Measurements from ENCODE around the gene CNKSR1.

The CNKSR1 gene

DNA sequence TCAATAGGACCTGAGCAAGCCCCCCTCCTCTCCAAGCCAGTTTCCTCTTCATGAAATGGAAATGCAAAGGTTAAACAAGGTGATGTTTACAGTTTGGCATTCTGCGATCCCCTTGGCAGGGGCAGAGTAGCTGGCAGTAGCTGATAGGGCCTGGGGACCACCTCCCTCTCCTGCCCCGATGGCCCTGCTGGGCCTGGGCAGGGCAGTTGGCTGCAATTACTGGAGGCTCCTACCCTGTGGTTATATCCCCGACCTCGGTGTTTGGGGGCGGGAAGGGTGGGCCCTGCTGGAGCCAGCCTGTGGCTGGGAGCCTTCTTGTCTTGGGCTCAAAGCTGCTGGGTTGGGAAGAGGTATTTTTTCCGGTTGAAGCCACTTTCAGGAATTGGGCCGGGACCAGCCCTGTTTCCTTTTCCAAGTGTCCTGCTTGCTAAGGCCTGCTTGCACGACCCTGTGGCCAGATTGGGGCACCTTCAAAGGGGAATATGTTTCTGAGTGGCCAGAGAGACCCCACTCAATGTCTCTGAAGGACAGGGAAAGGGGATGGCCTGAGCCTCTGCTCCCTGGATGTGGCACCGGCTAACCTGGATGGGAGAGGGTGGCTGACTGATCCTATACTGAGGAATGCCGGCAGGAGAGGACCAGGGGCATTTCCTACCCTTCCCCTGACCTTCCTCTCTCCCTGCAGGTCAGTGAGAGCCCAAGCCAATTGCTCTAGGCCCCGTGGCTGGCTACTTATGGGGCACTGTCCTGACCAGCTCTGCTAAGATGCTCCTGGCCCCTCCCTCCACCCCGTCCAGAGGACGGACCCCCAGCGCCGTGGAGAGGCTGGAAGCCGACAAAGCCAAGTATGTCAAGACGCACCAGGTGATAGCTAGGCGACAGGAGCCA lies 16.5 kb upstream of the CNKSR1 start:
- DNase-seq (ENCODE audit: low read depth), result no peak

DNA sequence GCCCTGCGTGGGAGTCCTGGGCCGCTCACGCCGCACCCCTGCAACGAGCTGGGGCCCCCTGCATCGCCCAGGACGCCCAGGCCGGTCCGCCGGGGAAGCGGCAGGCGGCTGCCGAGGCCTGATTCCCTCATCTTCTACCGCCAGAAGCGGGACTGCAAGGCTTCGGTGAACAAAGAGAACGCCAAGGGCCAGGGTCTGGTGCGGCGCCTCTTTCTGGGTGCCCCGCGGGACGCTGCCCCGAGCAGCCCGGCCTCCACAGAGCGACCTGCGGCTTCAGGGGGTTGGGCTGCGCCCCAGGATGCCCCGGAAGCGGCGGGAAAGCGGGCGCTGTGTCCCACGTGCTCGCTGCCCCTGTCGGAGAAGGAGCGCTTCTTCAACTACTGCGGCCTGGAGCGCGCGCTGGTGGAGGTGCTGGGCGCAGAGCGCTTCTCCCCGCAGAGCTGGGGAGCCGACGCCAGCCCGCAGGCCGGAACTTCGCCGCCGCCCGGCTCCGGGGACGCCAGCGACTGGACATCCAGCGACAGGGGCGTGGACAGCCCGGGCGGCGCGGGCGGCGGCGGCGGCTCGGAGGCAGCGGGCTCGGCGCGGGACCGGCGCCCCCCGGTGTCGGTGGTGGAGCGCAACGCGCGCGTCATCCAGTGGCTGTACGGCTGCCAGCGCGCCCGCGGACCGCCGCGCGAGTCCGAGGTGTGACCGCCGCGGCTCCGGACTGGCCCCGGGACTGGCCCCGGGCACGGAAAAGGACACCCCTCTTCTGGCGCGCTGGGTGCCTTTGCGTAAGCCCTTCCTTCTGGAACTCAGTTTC lies 15.7 kb upstream of the CNKSR1 start:
- peak; percentile 19 for DNase-seq (ENCODE audit: low read depth)

DNA sequence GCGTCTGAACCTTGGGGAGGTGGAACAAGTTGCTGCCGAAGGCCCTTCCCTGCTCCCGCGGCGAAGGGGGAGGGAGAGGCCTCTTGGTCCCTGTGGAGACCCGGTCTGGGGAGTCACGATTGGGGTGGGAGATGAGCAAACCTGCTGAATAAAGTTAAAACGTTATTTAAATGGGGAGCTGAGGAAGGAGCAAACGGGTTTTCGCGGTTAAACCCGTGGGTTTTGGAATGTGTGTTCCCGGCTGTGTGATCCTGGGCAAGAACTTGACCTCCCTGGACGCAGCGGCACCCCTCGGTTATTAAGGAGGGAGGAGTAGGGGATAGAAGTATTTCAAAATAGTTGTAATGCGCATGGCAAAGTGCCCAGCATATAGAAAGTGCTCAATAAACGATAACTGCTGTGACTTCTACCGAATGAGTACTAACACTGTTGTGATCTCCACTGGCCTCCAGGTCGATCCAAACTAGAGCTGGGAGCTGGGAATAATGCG lies 15.0 kb upstream of the CNKSR1 start:
- DNase-seq (ENCODE audit: low read depth), result no peak

DNA sequence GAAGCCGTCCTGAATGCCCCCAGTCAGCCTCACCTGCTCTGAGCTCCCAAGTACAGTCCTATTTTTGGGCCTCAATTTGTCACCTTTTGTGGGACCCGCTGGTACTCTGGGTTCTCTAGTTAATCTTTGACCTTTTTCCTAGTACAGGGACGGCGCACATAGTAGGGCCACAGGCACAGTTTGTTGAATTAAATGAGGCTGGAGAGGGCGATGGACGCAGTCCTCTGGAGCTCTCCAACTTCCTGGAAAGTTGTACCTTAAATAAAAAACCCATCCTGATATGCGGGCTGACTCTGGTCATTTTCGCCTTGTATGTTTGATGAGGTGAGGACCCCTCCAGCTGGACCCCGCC lies 13.6 kb upstream of the CNKSR1 start:
- DNase-seq (ENCODE audit: low read depth), result no peak

DNA sequence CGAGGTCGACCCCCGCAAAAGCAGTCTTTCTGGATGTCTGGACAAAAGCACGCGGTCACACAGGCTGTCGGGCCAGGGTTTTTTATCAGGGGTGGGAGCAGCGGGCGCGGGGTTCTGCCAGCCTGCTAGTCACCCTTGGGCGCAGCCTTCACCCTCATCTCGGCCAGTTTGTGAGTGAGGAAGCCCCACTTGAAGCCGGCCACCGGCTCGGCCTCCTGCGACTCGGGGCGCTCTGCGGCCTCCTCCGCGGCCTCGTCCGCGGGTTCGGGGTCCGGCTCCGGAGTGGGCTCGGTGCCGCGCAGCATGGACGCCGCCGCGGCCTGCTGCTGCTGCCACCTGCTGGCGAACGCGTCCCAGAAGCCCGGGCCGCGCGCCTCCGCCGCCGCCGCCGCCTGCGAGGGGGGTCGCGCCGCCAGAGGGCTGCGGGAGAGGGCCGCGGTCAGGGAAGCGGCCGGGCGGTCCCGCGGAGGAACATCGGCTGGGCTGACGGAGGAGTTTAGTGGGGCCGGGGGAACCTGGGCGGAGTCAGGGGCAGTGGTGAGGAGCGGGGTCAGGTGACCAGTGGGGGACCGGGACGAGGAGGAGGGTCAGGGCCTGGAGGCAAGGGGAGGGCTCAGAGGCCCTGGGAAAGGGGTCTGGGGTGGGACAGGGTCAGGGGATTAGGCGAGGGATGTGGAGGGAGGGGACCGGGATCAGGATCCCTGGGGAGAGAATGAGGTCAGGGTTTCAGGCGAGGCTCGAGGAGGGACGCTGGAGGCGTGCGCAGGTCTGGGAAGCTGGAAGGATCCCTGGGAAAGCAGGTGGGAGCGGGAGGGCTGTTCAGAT lies 13.0 kb upstream of the CNKSR1 start:
- peak; percentile 28 for DNase-seq (ENCODE audit: low read depth)

DNA sequence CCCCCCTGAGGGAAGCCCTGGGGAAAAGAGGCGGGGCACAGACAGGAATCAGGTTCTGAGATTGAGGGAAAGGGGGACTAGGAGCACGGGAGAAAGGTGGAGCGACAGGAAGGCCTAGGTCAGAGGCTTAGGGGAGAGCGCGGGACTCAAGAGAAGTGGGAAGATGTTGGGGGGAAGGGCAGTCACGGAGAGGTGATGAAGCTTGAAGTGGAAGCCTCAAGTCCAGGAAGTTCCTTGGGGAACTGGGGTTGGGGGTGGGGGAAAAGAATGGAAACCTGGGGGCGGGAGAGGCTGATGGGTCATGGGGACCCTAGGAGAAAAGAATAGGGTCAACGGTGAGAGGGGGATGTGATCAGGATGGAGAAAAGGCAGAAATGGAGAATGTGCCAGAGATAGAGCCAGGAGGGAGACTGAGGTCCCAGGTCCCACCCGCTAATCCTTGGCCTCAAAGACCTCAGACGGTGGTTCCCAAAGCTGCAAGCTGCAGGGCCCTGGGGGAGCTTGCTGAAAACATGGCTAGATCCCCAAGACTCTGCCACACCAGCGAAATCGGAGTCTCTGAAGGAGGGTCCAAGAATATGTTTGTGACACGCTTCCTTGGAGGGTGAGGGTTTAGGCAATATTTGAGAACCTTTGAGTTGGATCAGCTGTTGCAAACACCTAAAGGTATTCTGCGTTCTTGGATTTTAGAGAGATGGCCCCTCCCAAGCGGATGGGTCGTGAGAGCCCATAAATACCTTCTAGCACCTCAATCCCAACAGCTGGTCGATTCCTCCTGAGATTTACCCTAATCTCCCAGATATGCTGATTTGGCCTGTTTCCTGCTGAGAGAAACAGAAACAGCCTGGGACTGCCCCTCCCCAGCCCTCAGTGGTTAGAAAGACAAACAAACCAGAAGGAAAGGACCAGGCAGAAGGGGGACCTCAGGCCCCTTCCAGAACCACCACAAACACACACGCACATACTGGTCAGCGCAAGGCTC lies 12.1 kb upstream of the CNKSR1 start:
- DNase-seq (ENCODE audit: low read depth), result no peak

DNA sequence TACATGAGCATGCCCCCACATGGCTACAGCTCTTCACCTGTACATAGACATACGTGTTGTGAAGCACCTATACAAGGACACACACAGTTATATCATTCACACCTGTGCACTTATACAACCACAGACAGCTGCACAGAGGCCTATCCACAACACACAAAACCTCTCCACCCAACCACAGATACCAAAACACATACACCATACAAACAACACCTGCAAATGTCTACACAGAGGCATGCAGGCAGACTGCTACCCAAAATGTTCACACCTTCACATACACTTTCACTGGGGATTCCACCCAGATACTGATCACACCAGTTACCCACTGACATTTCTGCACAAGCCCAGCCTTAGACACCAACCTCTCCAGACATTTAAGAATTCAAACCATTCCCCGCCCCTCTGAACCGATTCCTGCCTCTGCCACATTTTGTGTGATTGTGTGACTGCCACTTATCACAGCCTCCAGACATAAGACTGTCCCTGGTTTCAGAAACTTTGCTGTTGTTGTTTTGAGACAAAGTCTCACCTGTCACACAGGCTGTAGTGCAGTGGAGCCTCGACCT lies 10.5 kb upstream of the CNKSR1 start:
- no peak for DNase-seq (ENCODE audit: low read depth)

DNA sequence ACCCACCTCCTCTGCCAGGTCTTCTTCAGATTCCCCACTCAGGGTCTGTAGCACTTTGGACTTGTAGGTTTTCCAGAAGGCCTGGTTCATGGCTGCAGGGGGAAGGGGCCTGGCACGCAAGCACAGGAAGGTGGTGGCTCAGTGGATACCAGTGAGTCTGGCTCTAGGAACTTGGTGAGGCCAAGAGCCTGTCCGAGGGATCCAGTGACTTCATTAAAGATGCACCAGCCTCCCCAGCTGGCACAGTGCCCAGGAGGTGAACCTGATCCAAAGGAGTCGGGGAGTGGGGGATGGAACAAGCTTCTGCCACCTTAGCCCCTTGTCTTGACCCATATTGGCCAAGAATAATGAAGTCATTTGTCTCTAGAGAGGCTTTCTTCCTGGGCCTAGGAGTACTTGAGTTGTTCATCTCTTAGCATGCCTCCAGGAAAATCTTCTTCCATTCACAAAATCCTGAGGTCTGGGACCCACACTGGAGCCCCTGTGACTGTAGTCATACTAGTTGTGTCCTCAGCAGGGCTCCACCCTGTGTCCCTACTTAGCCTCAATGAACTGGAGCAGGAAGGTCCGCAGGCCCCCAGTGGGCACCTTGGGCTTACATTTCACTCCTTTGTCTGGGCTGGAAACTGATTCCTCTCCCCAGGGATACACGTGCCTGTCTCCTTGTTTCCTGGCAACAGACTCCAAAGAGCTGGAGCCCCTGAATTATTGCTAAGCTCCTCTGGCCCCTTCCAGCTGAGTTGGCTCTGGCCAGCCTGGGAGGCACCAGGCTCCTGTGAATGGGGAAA lies 8.7 kb upstream of the CNKSR1 start, which contains the start of gene C1orf232:
TSS of gene C1orf232 (minus strand) at position 554 of the 788 bp plus-strand sequence. CDS start at position 90, 464 bp downstream.
- DNase-seq (ENCODE audit: low read depth), result no peak

DNA sequence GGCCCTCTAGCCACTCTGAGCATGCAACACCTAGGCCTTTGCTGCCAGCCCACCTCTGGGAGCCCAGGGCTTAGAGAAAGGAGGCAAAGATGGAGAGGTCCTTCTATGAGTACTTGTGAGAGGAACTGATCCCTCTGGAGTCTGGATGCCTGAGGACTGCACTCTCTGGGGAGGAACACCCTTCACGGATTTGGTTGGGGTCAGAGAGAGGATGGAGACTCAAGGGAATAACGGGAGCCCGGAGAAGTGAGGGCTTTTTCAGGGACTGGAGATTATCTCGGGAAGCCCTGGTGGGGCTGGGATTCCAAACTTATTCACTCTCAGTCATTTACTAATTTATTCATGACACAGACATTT lies 8.1 kb upstream of the CNKSR1 start:
- no peak for DNase-seq (ENCODE audit: low read depth)

DNA sequence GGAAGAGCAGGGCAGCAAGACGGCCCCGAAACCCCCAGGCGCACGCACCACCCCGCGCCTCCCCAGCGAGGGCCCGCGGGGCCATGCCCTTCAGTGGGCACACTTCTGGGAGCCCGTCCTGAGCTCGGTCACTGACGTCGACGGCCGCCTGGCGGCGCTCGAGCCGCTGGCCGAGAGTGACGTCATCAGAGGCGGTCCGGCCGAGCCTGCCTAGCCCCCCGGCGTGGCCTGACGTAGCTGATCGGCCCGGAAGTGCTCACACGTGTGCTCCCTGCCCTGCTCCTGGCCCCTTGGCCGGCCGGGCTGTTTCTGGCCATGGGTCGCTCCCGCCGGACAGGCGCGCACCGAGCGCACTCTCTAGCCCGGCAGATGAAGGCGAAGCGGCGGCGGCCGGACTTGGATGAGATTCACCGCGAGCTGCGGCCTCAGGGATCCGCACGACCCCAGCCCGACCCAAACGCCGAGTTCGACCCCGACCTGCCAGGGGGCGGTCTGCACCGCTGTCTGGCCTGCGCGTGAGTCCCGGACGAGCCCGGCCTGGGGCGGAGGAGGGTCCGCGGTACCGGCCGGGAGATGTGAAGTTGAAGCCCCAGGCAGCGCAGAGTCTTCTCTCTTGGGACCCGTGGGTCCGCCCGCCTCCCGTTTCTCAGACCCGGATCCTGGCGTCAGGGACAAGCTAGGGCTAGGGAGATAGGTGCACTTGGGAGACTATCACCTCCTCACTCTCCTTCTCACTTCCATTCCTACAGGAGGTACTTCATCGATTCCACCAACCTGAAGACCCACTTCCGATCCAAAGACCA lies 7.4 kb upstream of the CNKSR1 start, which contains the start of gene ZNF593:
TSS of gene ZNF593 (plus strand) at position 240 of the 803 bp plus-strand sequence. CDS start at position 316, 76 bp downstream.
- peak; percentile 87 for DNase-seq (ENCODE audit: low read depth)

DNA sequence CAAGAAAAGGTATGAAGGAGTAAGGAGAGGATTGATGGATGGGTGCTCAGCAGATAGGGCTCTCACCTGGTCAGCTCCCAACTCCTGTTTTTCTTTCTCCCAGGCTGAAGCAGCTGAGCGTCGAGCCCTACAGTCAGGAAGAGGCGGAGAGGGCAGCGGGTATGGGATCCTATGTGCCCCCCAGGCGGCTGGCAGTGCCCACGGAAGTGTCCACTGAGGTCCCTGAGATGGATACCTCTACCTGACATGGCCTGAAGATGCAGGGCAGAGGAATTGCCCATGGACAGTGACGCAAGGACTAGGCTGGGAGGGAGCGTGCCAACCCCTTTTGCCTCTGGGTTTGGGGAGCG lies 6.8 kb upstream of the CNKSR1 start:
- no peak for DNase-seq (ENCODE audit: low read depth)

DNA sequence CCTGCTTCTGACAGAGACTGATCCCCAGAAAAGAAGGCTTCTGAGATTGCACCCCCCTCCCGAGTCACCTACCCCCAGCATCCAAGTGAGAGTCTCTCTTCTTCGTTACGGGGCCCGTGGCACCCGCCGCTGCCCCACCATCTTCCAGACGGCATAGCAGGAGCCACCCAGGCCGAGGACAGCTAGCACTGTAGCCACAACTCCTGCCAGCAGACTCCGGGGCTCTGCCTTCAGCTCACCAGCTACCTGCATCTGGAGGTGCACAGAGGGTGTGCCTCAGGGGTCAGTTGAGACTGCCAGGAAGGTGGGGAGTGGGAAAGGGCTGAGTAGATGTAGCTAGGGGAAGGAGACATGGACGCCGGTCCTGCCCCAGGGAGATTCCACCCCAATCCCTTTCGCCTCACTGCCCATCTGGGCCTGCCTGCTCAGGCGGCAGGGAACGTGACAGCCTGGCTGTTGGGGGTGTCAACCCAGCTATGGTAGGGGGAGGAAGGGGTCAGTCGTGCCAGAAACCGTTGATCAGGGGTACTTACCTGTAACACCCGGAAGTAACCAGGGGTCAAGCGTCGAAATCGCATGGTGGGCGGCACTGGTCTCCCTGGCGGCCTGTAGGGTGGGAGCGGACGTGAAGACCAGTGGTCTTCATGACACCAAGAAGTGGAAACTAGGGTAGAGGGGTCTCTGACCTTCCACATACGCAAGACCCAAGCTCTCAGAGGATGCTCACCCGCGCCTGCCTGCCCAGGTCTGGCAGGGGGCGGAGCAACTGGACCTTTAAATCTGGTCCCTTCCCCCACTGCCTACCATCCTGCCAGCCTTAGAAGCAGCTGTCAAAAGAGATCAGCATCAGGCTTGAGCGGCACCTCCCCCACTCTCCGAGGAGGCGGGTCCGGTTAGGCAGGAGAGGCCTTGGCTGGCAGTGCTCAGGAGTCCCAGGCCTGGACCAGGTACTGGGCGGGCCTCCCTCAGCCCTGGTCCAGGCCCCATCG lies 5.9 kb upstream of the CNKSR1 start, which contains the start of gene ZNF593OS:
TSS of gene ZNF593OS (minus strand) at position 749 of the 989 bp plus-strand sequence. CDS start at position 578, 171 bp downstream.
- DNase-seq (ENCODE audit: low read depth), result no peak

DNA sequence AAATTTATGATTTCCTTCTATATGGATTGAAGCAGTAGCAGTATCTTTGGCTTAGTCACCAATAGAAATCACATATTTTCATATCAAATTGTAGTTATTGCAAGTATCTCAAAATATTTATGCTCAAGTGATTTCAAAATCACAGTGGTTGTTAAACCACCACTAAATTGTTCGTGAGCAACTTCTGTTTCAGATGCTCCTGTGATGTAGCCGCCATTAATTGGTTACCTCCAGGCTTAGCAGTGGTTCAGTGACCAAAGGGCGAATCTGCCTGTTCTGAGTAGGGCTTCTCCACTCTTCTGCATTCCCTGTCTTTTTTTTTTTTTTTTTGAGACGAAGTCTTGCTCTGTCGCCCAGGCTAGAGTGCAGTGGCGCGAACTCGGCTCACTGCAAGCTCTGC lies 1.9 kb upstream of the CNKSR1 start:
- DNase-seq (ENCODE audit: low read depth), result no peak

DNA sequence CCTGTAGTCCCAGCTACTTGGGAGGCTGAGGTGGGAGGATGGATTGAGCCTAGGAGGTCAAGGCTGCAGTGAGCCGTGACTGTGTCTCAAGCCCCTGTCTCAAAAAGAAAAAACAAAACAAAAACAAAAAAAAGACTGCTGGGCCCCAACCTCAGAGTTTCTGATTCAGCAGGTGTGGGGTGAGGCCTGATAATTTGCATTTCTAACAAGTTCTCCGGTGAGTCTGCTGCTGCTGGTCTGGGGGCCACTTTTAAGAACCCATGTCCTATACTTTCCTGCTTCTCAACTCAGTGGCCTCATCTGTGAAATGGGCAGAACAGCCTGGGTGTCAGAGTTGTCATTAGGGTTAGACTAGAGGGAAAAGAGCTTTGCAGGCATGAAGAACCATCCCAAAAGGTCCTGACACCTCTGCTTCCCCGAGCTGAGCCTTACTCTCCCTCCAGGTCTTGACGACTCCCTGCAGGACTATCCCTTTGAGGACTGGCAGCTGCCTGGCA lies 2.8 kb downstream of the CNKSR1 start:
- DNase-seq (ENCODE audit: low read depth), result no peak

DNA sequence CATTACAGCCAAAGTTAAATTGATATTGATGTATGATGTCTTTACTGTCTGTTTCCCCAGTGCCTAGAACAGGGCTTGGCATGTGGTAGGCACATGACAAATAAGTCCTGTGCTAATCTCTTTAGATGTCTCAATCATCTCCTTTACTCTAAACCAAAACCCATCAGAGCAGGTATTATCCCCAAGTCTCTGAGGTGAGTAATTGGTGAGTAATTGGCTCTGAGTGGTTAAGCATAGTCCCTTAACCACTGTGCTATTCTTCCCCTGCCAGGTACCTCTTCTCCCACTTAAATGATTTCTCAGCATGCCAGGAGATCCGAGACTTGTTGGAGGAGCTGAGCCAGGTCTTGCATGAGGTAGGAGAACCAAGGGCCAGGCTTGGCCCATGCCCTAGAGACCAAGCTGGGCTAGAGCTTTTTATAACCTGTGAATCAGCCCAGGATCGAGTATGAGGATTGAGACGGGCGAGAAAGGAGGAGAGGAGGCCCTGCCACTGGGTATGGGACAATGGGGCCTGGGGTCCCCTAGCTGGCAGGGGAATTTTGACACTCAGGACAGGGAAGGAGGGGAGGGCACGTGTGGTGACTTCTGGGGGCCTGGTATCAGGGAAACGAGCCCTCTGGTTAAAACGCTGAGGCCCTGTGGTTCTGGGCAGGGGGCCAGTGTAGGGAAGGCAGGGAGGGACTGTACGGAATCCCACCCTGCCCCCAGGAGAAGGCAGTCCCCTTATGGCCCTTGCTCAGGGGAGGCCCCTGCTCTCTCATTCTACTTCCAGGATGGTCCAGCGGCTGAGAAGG lies 4.5 kb downstream of the CNKSR1 start:
- DNase-seq (ENCODE audit: low read depth), result no peak

DNA sequence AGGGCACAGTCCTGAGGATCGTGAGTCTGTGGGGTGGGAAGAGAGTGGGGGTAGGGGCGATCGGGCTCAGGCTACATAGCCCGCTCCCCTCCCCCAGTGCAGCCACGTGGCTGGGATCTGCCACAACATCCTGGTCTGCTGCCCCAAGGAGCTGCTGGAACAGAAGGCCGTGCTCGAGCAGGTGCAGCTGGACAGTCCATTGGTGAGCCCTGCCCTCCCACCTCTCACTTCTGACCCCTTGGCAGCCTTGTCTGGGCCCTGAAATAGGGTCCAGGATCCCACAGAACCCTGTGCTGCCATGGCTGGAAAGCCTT lies 5.0 kb downstream of the CNKSR1 start:
- no peak for DNase-seq (ENCODE audit: low read depth)

DNA sequence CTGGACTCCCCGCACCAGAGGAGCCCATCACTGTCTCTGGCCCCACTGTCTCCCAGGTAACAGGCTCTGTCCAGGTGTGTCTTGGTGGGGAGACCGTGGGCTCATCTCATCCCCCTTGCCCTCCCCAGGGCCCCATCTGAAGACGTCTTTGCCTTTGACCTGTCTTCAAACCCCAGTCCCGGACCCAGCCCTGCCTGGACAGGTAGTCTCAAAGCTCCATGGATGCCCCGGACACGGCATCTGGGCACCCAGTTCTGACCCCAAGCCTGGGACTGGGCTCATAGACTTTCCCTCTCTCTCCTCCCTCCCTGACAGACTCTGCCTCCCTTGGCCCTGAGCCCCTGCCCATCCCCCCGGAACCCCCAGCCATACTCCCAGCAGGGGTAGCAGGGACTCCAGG lies 6.8 kb downstream of the CNKSR1 start:
- DNase-seq (ENCODE audit: low read depth), result no peak
